Upper lobe of right lung (tissue), 1 donor: ENCODE measurements around the gene SLX9. TPM values are rescaled to one million over a fixed set of nuclear protein-coding genes. Genes with fewer than 3 reads are reported as not detected.

ENCODE experiments used
- ATAC-seq: fragments of 200-7000 bp; cut with Tn5 transposase; one replicate; pipeline ENCODE4 v1.9.1; 2020; ENCODE audit warnings: mild to moderate bottlenecking, moderate library complexity
- DNase-seq: peaks from one replicate; pipeline ENCODE4 v3.0.0-alpha.2; 2020
- H3K27ac ChIP-seq: fragments of 200-600 bp; one replicate; pipeline ENCODE4 v1.8.0; 2022
- H3K27me3 ChIP-seq: fragments of 200-600 bp; one replicate; pipeline ENCODE4 v1.8.0; 2022; ENCODE audit warnings: mild to moderate bottlenecking
- H3K36me3 ChIP-seq: fragments of 200-600 bp; one replicate; pipeline ENCODE4 v1.8.0; 2022
- H3K4me1 ChIP-seq: fragments of 200-600 bp; one replicate; pipeline ENCODE4 v1.8.0; 2022
- H3K4me3 ChIP-seq: fragments of 200-600 bp; one replicate; pipeline ENCODE4 v1.8.0; 2022; ENCODE audit warnings: mild to moderate bottlenecking
- H3K9me3 ChIP-seq: fragments of 200-600 bp; one replicate; pipeline ENCODE4 v1.8.0; 2022
- intact Hi-C: fragments of 100-400 bp; cut with DNase I; formaldehyde crosslinking; loops from one replicate; pipeline ENCODE4 v1.11.0; 2022
- total RNA-seq: library from RNA; stranded (reverse); fragmentation: NEBNext Ultra II Directional; extraction: Animal tissue kit (Norgen Biotek cat#: 25700); gene quantifications from one replicate; pipeline ENCODE4 v1.2.1, GENCODE V29; 2021
- TF ChIP-seq, protein P1 (sequence below): fragments of 200-600 bp; IDR thresholded peaks from one replicate; pipeline ENCODE4 v1.8.0; 2022; ENCODE audit warnings: antibody characterized with exemption
- donor health status: DM: no; HTN: yes; CAD: no; lungs with severe emphysema.

Gene SLX9
- total RNA-seq, 1 donor from 2014 or later: 22.8 TPM

DNA sequence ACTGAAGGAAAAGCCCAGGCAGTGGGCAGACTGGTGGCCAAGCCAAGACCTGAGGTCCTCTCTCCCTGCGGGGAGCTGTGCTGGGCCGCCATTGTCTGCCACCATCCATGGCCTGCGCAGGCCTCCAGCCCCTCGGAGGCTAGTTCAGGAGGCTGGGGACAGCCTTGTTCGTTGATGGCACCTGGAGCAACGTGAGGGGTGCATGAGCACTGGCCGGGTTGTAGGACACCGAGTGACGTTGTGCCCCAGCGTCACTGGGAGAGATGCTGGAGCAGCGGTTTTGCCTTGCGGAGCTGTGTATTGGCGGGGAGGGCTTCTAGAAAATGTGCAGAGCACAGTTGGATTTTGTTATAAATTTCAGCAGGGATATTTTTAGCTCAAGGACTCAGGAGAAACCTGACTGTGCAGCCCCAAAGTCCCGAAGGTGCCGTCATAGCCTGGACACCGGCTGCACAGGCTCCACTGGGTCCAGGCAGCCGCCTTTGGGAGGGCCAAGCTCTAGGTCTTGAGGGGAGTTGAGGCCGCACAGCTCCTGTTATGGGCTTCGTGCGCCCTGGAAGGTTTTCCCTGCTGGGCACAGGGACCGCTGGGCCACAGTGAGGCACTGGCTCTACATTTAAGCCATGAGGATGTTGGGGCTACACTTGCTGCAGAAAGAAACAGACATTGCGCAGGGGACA is 86.4 kb downstream of the SLX9 start:
- Histone ChIP-seq H3K4me3 (no peak overlapping the region), H3K4me1 (peaks cover 4% of the 10 kb centered on the region), H3K27ac (no peak overlapping the region), H3K36me3 (no peaks in the 10 kb centered on the region), H3K27me3 (no peaks in the 10 kb centered on the region), H3K9me3 (no peaks in the 10 kb centered on the region)
- DNase-seq (no peak), ATAC-seq (no peak)
- TF ChIP-seq, protein P1, sequence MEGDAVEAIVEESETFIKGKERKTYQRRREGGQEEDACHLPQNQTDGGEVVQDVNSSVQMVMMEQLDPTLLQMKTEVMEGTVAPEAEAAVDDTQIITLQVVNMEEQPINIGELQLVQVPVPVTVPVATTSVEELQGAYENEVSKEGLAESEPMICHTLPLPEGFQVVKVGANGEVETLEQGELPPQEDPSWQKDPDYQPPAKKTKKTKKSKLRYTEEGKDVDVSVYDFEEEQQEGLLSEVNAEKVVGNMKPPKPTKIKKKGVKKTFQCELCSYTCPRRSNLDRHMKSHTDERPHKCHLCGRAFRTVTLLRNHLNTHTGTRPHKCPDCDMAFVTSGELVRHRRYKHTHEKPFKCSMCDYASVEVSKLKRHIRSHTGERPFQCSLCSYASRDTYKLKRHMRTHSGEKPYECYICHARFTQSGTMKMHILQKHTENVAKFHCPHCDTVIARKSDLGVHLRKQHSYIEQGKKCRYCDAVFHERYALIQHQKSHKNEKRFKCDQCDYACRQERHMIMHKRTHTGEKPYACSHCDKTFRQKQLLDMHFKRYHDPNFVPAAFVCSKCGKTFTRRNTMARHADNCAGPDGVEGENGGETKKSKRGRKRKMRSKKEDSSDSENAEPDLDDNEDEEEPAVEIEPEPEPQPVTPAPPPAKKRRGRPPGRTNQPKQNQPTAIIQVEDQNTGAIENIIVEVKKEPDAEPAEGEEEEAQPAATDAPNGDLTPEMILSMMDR: no peak
- intact Hi-C loops: no loop called here

Other genes starting within 250 kb of the SLX9 start
- not detected for gene KRTAP10-12, start 242.9 kb upstream of the SLX9 start, total RNA-seq
- 0.23 TPM for gene TSPEAR, start 228.5 kb upstream of the SLX9 start, total RNA-seq
- 78.8 TPM for gene UBE2G2, start 138.2 kb upstream of the SLX9 start, total RNA-seq
- 85.0 TPM for gene SUMO3, start 122.0 kb upstream of the SLX9 start, total RNA-seq
- 244 TPM for gene PTTG1IP, start 66.3 kb upstream of the SLX9 start, total RNA-seq
- 370 TPM for gene ITGB2, start 19.1 kb upstream of the SLX9 start, total RNA-seq
- 73.6 TPM for gene ADARB1, start 134.6 kb downstream of the SLX9 start, total RNA-seq